HG03108 (cell line): ENCODE measurements around the gene SRCIN1.

Source experiments
- ATAC-seq: cut with Tn5 transposase; IDR thresholded peaks from one replicate; pipeline ENCODE4 v1.9.1; 2021; ENCODE audit warnings: moderate library complexity; ENCODE audit not compliant: unreplicated experiment

SRCIN1 gene

GRCh38 chr17:38565853-38566665, 39.7 kb downstream of the SRCIN1 start:
- ATAC-seq: no peak

DNA sequence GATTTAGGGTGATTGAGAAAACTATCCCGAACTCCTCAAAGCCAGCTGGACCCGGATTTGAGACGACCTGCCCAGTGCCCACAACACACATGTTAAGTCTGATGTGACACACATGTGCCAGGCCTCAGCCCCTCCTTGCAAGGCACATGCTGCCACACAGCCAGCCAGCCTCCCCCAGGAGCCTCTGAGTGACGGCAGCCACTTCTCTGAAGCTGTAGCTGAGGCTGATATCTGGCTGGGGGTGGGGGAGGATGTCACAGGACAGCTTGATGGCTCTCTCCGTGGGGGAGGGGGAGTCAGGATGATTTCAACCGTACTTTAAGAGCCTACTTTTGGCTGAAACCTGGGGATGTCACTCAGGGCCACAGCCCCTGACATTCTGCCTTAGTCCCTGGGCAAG, 40.9 kb downstream of the SRCIN1 start:
- ATAC-seq: no peak

DNA sequence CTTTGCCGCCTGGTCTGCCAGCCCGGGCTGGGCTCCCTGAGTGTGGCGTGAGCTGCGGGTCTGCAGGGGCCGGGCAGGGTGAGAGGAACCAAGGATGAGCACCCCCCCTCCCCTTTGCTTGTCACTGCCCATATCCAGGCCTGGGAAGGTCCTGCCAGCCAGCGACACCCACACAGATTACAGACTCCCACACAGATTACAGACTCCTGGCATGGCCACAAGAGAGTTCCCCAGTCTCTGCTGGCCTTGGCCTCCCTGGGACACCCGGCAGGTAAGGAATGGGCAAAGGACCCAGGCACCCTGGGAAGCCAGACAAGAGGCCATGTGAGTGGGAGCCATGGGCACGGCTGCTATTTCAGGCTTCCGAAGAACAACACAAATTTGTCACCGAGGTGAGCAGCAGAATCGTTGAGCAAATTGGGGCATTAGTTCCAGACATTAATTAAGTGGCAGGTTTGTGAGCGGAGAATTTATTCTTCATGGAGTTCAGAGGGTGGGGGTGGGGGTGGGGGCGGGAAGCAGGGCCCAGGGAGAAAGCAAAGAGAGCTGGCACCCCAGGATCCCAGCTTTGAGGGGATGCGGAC, 41.4 kb downstream of the SRCIN1 start:
- no peak for ATAC-seq

DNA sequence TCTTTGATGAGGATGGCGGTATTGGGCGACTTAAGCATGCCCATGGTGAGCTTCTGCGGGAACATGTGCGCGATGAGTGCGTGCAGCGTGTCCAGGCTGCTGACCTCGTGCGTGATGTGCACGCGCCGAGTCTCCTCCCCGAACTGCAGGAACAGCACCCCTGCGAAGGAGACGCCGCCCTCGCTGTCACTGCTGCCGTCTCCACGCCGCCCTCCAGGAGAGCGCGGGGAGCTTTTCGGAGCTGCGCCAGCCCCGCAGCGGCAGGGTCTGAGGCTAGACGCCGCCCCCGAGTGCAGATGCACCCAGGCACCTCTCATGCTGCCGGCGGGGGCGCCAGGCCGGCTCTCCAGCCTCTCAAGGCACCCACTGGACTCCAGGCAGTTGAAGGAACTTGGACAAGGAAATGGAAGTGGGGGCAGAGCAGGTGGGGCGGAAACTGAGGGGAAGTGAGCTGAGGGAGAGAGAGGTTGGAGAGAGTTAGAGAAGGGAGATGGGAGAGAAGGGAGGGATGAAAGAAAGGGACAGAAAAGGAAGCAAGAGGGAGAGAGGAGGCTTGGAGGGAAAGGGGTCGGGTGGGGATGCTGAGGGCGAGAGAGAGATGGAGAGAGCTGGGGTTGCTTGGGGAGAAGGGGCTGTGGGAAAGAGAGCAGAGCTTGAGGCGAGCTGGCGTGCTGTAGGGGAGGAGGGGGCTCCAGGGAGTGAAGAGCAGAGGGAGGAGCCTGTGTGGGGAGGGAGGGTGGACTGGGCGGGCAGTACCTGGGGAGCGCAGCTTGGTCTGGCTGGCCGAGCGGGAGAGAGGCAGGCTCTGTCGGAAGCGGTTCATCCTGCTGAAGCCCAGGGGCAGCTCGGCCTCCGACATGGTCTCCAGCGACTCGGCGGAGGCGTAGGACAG, 42.1 kb downstream of the SRCIN1 start:
- no peak for ATAC-seq

GRCh38 chr17:38562903-38563302, 42.8 kb downstream of the SRCIN1 start:
- no peak for ATAC-seq

DNA sequence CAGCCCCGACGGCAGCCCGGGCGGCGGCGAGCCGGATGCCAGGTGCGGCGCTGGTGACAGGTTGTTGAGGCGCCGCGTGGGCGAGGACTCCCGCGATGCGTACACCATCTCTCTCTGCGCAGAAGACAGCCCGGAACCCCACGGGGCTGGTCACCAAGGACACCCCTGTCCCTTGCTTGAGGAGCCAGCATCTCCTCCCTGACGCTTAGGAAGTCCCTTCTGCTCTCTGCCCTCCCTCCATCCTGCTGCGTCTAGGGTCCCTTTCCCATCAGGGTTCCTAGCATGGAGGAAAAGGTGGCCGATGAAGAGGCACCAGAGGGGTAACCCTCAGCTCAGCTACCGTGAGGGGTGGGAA, 43.6 kb downstream of the SRCIN1 start:
- ATAC-seq: no peak

DNA sequence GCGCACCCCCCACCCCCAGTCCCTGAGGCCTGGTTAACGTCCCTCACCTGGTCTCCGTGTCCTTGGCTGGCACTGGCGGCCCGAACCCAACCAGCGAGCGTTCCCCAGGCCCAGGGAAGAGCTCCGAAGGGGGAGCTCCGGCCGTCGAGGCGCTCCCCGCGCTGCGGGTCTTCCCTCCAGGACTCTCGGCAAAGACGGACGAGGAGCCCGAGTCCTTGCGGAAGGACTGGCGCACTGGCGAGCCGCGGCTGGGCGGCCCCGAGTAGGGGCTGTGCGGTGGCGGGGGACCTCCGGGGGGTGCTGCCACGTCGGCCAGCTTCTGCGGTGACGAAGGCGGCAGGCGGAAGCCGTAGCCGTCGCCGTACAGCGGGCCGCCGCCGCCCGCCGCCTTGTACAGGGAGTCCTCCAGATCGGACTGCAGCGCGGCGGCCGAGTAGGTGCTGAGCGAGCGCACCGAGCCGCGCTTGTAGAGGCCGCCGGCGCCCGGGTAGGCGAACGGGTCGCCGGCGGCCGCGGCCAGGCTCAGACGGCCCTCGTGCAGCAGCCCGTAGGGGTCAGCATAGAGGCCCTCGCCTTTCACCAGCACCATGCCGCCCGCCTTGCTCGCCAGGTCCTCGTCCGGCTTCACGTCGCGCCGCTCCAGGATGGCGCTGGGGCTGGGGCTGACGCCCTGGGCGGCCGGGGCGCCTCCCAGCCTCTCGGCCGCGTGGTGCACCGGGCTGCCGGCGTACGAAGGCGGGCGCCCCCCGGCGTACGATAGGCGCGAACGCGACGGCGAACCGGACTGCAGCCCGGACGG, 44.1 kb downstream of the SRCIN1 start:
- no peak for ATAC-seq

- no peak for ATAC-seq
Measured at GRCh38 chr17:38560503-38561318, 45.0 kb downstream of the SRCIN1 start.

GRCh38 chr17:38559880-38560230, 45.9 kb downstream of the SRCIN1 start:
- ATAC-seq: no peak

GRCh38 chr17:38559051-38559879, 46.5 kb downstream of the SRCIN1 start:
- peak; percentile 67 for ATAC-seq

- ATAC-seq: peak; percentile 5
Measured at GRCh38 chr17:38558728-38559050, 47.1 kb downstream of the SRCIN1 start.

- peak; percentile 69 for ATAC-seq
Measured at GRCh38 chr17:38557836-38558727, 47.7 kb downstream of the SRCIN1 start.

DNA sequence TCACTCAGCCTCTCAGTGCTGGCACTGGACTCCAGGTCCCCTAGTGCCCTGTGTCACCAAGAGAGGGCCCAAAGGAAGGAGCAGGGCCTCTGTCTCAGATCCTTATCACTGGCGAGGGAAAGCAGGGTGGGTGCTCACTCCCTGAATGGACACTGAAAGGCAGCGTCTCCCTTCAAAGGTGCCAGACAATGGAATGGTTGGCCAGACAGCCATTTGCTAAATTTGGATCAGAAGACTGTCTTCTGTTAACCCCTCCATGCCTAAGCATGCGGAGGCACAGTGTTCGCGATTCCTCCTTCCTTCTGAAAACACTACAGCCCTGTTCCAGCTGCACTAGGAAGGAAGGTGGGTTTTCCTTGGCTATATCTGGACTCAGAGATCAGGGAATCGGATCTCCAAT, 48.4 kb downstream of the SRCIN1 start:
- ATAC-seq: no peak

DNA sequence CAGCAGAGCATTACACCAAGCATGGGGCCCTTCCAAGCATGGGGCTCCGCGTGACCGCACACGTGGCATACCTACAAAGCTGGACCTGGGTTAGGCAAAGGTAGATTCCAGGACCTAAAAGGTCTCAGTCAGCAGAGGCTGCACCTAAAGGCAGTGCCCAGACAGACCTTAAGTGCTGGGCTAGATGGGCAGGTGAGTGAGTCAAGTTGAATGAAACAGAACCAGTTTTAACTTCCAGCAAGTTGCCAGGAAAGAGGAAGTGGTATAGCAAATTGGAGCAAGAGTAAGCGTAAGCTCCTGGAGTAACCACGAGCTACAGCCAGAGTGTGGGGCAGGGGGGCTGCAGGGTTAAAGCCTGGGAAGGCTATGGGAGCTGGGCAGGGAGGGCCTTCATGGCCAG, 49.5 kb downstream of the SRCIN1 start:
- no peak for ATAC-seq

- no peak for ATAC-seq
Measured at GRCh38 chr17:38554430-38555350, 51.1 kb downstream of the SRCIN1 start.

DNA sequence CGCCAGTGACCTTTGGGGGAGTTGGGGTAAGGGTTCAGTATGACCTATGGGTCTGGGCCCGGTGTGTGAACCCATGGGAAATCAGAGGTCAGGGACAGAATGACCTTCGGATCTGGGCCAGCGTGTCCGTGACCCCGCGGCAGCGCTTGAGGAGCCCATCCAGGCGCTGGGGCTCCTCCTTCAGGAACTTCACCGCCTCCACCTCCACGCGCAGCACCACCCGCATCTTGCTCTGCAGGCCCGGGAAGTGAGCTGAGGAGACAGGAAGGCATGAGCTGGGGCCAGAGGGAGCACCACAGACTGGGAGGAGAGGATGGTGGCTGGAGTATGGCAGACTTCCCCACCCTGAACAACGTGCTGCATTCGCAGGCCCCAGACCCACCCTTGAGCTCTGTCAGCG, 53.4 kb downstream of the SRCIN1 start:
- ATAC-seq: no peak

- ATAC-seq: no peak
Measured at GRCh38 chr17:38551121-38551520, 54.6 kb downstream of the SRCIN1 start.
